CD14-positive monocyte (primary cell): ENCODE measurements around the gene CHN1. TPM values are rescaled to one million over a fixed set of nuclear protein-coding genes. Genes with fewer than 3 reads are reported as not detected.

Source experiments
- DNase-seq, 3 donors: peaks; one replicate each; pipeline ENCODE4 v3.0.0-alpha.2; 2011 to 2022
- H2AFZ ChIP-seq: 2 replicates; pipeline ENCODE4 v1.6.0; 2012; ENCODE audit warnings: mild to moderate bottlenecking, low read depth, low read length, inconsistent platforms; ENCODE audit not compliant: insufficient read depth, poor library complexity, severe bottlenecking
- H3K27ac ChIP-seq, 2 donors: 1 replicate in 1 of 2; 2 replicates in 1 of 2; pipeline ENCODE4 v1.5.1; 2012 to 2013; ENCODE audit warnings: low read length in 2 of 2, control low read depth in 1 of 2, inconsistent platforms in 1 of 2, low read depth in 1 of 2, mild to moderate bottlenecking in 1 of 2
- H3K27me3 ChIP-seq, 2 donors: one replicate each; pipeline versions ENCODE4 v1.6.0 to v1.6.1; 2011 to 2013; ENCODE audit warnings: low read length in 2 of 2; ENCODE audit not compliant: control insufficient read depth in 2 of 2, insufficient read depth in 2 of 2
- H3K36me3 ChIP-seq, 2 donors: replicated peaks in 1 of 2; 1 replicate in 1 of 2; 2 replicates in 1 of 2; pipeline versions ENCODE4 v1.5.1 to v1.6.1; 2012 to 2013; ENCODE audit warnings: low read length in 2 of 2, control low read depth in 1 of 2, inconsistent platforms in 1 of 2, mild to moderate bottlenecking in 1 of 2; ENCODE audit not compliant: insufficient read depth in 2 of 2, control insufficient read depth in 1 of 2
- H3K4me1 ChIP-seq, 2 donors: 1 replicate in 1 of 2; 2 replicates in 1 of 2; pipeline versions ENCODE4 v1.5.1 to v1.6.1; 2012 to 2013; ENCODE audit warnings: low read length in 2 of 2, control low read depth in 1 of 2, inconsistent platforms in 1 of 2, mild to moderate bottlenecking in 1 of 2, moderate library complexity in 1 of 2; ENCODE audit not compliant: insufficient read depth in 2 of 2, control insufficient read depth in 1 of 2
- H3K4me2 ChIP-seq: replicated peaks from 2 replicates; pipeline ENCODE3; 2012; ENCODE audit warnings: low read length, moderate library complexity, mild to moderate bottlenecking; ENCODE audit not compliant: poor library complexity, severe bottlenecking; ENCODE audit errors: extremely low read depth
- H3K4me3 ChIP-seq, 3 experiments: fragments of 200-600 bp in 1 of 3; sonication (generic) in 1 of 3; replicated peaks in 1 of 3; 1 replicate in 2 of 3; 2 replicates in 1 of 3; pipeline ENCODE4 v1.5.1; 2011 to 2013; ENCODE audit warnings: low read length in 3 of 3, mild to moderate bottlenecking in 3 of 3, control low read depth in 2 of 3, low read depth in 2 of 3, inconsistent platforms in 1 of 3, moderate library complexity in 1 of 3
- H3K79me2 ChIP-seq: 2 replicates; pipeline ENCODE4 v1.6.0; 2012; ENCODE audit warnings: mild to moderate bottlenecking, control low read depth, inconsistent platforms, low read length, moderate library complexity; ENCODE audit not compliant: insufficient read depth
- H3K9ac ChIP-seq: 2 replicates; pipeline ENCODE4 v1.6.0; 2017; ENCODE audit warnings: low read length, mild to moderate bottlenecking; ENCODE audit not compliant: insufficient read depth, poor library complexity, severe bottlenecking
- H3K9me3 ChIP-seq, 2 donors: replicated peaks in 1 of 2; 1 replicate in 1 of 2; 2 replicates in 1 of 2; pipeline versions ENCODE4 v1.5.1 to v1.6.1; 2012 to 2013; ENCODE audit warnings: low read length in 2 of 2, control low read depth in 1 of 2; ENCODE audit not compliant: control insufficient read depth in 1 of 2, insufficient read depth in 1 of 2
- H4K20me1 ChIP-seq: 2 replicates; pipeline ENCODE4 v1.6.0; 2012; ENCODE audit warnings: mild to moderate bottlenecking, low read length, control low read depth, moderate library complexity; ENCODE audit not compliant: insufficient read depth
- H3K27ac Mint-ChIP-seq, 7 donors: one replicate each; pipeline ENCODE4 v1.8.0; 2020; ENCODE audit warnings: mild to moderate bottlenecking in 7 of 7, mixed read lengths in 7 of 7, moderate library complexity in 6 of 7, inconsistent platforms in 2 of 7
- H3K27me3 Mint-ChIP-seq, 3 donors: one replicate each; pipeline ENCODE4 v1.8.0; 2021 to 2022; ENCODE audit warnings: low read depth in 3 of 3, mild to moderate bottlenecking in 3 of 3, mixed read lengths in 3 of 3, moderate library complexity in 3 of 3, inconsistent platforms in 1 of 3
- H3K36me3 Mint-ChIP-seq, 2 donors: one replicate each; pipeline ENCODE4 v1.8.0; 2020; ENCODE audit warnings: mixed read lengths in 2 of 2, inconsistent platforms in 1 of 2, mild to moderate bottlenecking in 1 of 2
- H3K4me1 Mint-ChIP-seq: one replicate; pipeline ENCODE4 v1.8.0; 2020; ENCODE audit warnings: mild to moderate bottlenecking, mixed read lengths
- H3K4me3 Mint-ChIP-seq, 2 donors: one replicate each; pipeline ENCODE4 v1.8.0; 2020; ENCODE audit warnings: mild to moderate bottlenecking in 2 of 2, mixed read lengths in 2 of 2, moderate library complexity in 1 of 2
- H3K9me3 Mint-ChIP-seq, 7 donors: one replicate each; pipeline ENCODE4 v1.8.0; 2020 to 2022; ENCODE audit warnings: mixed read lengths in 7 of 7, mild to moderate bottlenecking in 6 of 7, moderate library complexity in 6 of 7, inconsistent platforms in 2 of 7
- CTCF ChIP-seq: fragments of 200-600 bp; IDR thresholded peaks from one replicate; pipeline ENCODE4 v1.8.0; 2022; ENCODE audit warnings: antibody characterized with exemption, mild to moderate bottlenecking
- whole genome bisulfite sequencing: methylation state at CpG from one replicate; pipeline ENCODE4 v1.1.5; 2013; ENCODE audit warnings: missing lambda C conversion rate; ENCODE audit not compliant: insufficient coverage; 5-methylcytosine and 5-hydroxymethylcytosine counted together
- intact Hi-C, 2 donors: fragments of 100-400 bp; cut with micrococcal nuclease; formaldehyde crosslinking; loops; one replicate each; pipeline versions ENCODE4 v1.15.0 to v1.15.1; 2023
- polyA plus RNA-seq, 3 donors: library from polyadenylated mRNA; depleted of rRNA in 1 of 3; unstranded in 2 of 3; stranded (reverse) in 1 of 3; fragments of 300-500 nt in 2 of 3; fragments of >200 nt in 1 of 3; fragmentation: Illumina TruSeq in 2 of 3; gene quantifications; 1 replicate in 2 of 3; 2 replicates in 1 of 3; pipeline ENCODE4 v1.2.3, GENCODE V29; 2012 to 2021

The CHN1 gene
- polyA plus RNA-seq, 3 donors: 0.36 TPM; not detected in 2

- H3K27ac ChIP-seq: no peak overlapping the region
- no peak for DNase-seq
- no peak overlapping the region for H2AFZ ChIP-seq
- Mint-ChIP-seq H3K27ac (no peak overlapping the region), H3K27me3 (peaks cover 0 to 2% (median 1%) of the 10 kb centered on the region in 3 donors), H3K36me3 (no peaks in the 10 kb centered on the region), H3K4me1 (peaks cover 8% of the 10 kb centered on the region), H3K4me3 (no peak overlapping the region), H3K9me3 (peaks cover 0 to 4% (median 0%) of the 10 kb centered on the region in 7 donors)
- TF ChIP-seq CTCF: no peak
- no peaks in the 10 kb centered on the region for H3K79me2 ChIP-seq
- no peaks in the 10 kb centered on the region for H4K20me1 ChIP-seq
- H3K9me3 ChIP-seq: no peaks in the 10 kb centered on the region
- H3K9ac ChIP-seq: no peak overlapping the region
- no peaks in the 10 kb centered on the region for H3K27me3 ChIP-seq
- H3K4me3 ChIP-seq: no peak overlapping the region
- no peak overlapping the region for H3K4me2 ChIP-seq
- H3K36me3 ChIP-seq: no peaks in the 10 kb centered on the region
- peaks cover 2 to 4% of the 10 kb centered on the region in 2 donors for H3K4me1 ChIP-seq
- WGBS: no CpG with 5 or more reads among the region's 2 CpGs
- intact Hi-C loops: no loop called here
Observed at GRCh38 chr2:175026385-175026784, 21.2 kb upstream of the CHN1 start.

- H4K20me1 ChIP-seq: no peaks in the 10 kb centered on the region
- no peaks in the 10 kb centered on the region for H3K36me3 ChIP-seq
- no peak overlapping the region for H3K4me3 ChIP-seq
- intact Hi-C loops: no loop called here
- no peak for DNase-seq
- H3K27ac ChIP-seq: no peak overlapping the region
- H3K79me2 ChIP-seq: no peaks in the 10 kb centered on the region
- peaks cover 2% of the 10 kb centered on the region in 3 donors for H3K27me3 Mint-ChIP-seq
- H3K9ac ChIP-seq: no peak overlapping the region
- H3K4me3 Mint-ChIP-seq: no peak overlapping the region
- no peaks in the 10 kb centered on the region for H3K27me3 ChIP-seq
- no CpG with 5 or more reads among the region's 1 CpG for WGBS
- no peaks in the 10 kb centered on the region for H3K36me3 Mint-ChIP-seq
- H3K4me2 ChIP-seq: no peak overlapping the region
- TF ChIP-seq CTCF: no peak
- peaks cover 0 to 4% (median 0%) of the 10 kb centered on the region in 7 donors for H3K9me3 Mint-ChIP-seq
- no peaks in the 10 kb centered on the region for H3K9me3 ChIP-seq
- H3K4me1 ChIP-seq: peaks cover 2 to 4% of the 10 kb centered on the region in 2 donors
- no peak overlapping the region for H2AFZ ChIP-seq
- peaks cover 8% of the 10 kb centered on the region for H3K4me1 Mint-ChIP-seq
- H3K27ac Mint-ChIP-seq: peak overlapping the region in 1 of 7 donors; percentile 7
Observed at GRCh38 chr2:175025946-175026345, 20.8 kb upstream of the CHN1 start.
